Fibroblast of upper back skin (primary cell): ENCODE data around the gene ZNF30.
"Not testable (repeated sequence)": the region's sequence is repeated elsewhere in the genome, so short reads cannot be mapped to it uniquely, and the experiment has no call there.

Source experiments
- DNase-seq: peaks from one replicate; pipeline ENCODE4 v3.0.0-alpha.2; 2013

The ZNF30 gene

GRCh38 chr19:34926685-34927375 lies at the start of gene ZNF30:
TSS of gene ZNF30 (plus strand) at chr19:34926903. CDS start at chr19:34929948, 3,045 bp downstream.
- DNase-seq = peak; percentile 89

GRCh38 chr19:34879563-34879962 lies 47.1 kb upstream of the ZNF30 start:
- DNase-seq = no peak

DNA sequence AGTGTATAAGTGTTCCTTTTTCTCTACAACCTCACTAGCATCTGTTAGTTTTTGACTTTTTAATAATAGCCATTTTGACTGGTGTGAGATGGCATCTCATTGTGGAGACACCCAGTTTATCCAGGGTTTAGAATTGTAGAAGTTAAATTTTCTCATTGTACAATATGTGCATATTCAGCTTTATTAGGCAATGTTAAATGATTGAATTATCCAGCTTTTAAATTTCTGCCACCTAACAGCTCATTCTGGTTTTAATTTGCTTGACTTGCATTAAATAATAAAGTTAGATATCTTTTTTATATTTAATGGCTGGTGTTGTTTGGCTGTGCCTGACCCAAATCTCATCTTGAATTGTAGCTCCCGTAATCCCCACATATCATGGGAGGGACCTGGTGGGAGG lies 46.7 kb upstream of the ZNF30 start:
- DNase-seq = no peak

DNA sequence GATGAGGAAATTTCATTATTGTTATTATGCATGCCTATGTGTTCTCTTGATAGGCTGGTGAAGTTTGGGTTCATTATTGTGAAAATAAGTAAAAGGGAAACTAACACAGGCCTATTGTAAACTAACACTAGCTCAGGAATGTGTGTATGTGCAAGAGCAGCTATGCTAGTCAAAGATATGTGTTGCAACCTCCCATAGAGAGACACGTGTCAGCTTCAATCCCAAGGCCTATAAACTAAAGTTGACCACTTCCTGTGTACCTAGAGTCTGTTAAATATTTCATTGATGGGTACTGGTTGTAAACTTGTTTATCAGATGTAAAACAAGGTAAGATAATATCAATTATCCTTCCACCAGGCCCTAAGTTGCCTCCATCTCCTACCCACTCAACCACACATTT lies 44.7 kb upstream of the ZNF30 start:
- no peak for DNase-seq

DNA sequence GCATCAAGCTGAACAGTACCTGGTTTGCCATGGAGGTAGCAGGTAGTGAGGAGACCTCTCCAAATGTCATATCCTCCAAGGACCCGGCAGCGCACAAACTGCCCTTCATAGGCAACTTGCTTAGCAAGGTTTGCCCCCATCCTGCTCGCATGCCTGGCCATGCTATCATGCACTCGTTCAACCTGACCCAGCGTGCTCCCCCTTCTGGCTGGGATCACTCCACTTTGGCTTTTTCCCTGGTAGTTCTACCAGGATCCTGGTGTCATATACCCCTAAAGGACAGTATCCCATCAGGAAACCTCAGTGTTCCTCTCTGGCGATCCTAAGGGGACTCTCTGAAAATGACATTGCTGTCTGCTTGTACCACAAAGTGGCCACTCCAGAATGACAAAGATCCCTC lies 38.6 kb upstream of the ZNF30 start:
- no peak for DNase-seq

- DNase-seq = no peak
Observed at GRCh38 chr19:34900245-34900644, 26.5 kb upstream of the ZNF30 start.

DNA sequence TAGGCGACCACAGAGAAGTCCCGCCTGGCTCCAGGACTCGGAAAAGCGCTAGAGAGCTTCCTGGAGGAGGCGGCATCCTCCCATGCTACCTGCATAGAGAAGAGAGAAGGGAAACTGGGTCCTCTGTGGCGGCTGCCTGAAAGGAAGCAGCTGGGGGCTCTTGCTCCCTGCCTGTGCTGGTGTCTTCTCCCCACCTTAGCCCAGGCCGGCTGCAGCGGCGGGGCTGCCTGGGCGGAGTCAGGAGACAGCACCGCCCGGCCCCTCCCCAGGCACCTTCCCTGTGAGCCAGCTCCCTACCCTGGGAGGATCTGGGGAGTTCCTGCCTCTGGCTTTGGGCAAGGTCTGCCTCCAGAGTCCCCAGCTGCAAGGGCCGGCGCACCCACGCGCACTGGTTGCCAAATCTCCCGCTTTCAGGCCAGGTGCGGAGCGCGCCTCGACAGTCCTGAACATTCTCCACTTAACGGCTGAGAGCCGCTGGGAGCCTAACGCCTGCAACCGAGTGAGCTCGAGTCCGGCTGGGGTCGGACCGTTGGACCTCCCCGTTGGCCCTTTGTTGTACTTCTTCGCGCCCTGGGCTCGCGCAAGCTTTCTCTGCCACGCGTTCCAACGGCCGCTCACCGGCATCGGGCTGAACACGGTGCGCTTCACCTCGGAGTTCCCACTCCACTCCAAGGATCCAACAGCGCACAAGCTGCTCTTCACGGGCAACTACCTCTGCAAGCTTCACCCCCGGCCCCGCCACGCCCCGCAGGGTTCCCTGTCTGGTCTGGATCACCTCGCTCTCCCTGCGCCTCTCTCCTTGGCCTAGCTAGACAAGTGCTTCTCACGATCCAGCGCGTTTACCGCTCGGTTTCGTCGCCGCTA lies 21.8 kb upstream of the ZNF30 start:
- DNase-seq = no peak

DNA sequence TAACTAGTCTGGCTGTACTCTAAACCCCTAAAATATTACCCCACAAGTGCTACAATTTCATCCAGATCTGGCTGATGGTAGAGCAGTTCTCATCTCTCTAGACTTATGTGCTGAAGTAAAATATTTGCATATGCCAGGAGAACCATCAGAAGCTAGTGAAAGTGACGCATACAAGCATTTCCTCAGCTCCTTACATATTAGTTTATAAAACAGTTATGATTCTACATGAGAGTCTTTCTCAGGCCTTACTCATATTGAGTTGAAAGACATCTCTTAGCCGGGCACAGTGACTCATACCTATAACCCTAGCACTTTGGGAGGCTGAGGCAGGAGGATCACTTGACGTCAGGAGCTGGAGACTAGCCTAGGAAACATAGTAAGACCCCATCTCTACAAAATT lies 15.9 kb upstream of the ZNF30 start:
- no peak for DNase-seq

DNA sequence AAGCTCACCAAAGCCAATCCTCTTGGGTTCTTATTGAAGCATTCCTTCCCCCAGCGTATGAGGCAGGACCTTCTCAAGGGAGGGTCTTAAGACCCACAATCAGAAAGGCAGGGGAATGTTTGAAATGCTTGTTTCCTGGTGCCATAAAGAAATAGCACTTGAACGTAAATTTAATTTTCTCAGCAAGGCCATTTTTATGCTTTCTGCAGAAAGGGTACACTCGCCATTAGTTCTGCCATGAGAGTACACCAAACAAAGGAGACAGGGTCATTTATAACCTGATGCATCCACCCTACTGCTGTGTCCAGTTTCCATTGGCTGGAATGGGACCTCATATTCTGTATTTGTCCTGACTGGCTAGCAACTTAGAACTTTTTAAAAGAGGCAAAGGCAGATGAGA lies 9.6 kb upstream of the ZNF30 start:
- not testable (repeated sequence) for DNase-seq

GRCh38 chr19:34918190-34918589 lies 8.5 kb upstream of the ZNF30 start:
- no peak for DNase-seq

DNA sequence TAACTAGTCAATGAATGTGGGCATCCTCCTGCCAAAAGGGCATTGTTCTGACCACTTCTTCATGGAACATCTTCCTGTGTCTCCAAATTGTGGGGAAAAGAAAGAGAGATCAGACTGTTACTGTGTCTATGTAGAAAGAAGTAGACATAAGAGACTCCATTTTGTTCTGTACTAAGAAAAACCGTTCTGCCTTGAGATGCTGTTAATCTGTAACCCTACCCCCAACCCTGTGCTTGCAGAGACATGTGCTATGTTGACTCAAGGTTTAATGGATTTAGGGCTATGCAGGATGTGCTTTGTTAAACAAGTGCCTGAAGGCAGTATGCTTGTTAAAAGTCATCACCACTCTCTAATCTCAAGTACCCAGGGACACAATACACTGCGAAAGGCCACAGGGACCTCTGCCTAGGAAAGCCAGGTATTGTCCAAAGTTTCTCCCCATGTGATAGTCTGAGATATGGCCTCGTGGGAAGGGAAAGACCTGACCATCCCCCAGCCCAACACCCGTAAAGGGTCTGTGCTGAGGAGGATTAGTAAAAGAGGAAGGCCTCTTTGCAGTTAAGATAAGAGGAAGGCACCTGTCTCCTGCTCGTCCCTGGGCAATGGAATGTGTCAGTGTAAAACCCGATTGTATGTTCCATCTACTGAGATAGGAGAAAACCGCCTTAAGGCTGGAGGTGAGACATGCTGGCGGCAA lies 6.5 kb upstream of the ZNF30 start:
- not testable (repeated sequence) for DNase-seq

GRCh38 chr19:34925278-34925855 lies 1.3 kb upstream of the ZNF30 start:
- DNase-seq = no peak

DNA sequence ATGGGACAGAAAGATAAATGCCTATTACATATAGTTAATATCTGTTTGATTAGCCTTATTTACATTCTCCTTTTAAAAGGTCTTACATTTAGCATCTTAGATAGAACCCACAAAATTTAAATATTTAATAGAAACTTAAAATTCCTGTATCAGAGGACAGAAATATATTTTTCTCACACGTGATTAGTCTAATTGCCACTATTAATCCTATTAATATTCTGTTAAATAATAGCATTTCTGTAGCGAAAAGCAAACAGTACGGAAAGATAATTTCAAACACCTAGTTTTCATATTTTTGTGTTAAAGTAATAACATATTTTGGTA lies 380 bp upstream of the ZNF30 start:
- no peak for DNase-seq

GRCh38 chr19:34932494-34932893 lies 5.8 kb downstream of the ZNF30 start:
- no peak for DNase-seq

DNA sequence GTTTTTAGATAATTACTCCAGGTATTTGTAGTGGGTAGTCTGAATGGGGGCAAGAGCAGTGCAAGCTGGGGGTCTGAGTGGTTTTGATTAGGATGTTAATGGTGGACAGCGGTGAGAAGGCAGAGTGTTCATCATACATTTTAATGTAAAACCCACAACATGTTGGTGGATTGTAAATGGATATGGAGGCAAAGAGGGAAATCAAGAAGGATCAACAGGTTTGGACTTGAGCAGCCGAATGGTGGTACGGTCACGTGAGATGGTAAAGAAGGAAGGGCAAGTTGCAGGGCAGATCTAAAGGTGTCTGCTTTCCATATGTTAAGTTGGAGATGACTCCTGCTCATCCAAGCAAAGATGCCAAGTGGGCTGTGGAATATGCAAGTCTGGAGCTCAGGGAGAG lies 9.5 kb downstream of the ZNF30 start:
- DNase-seq = no peak

GRCh38 chr19:34938886-34939285 lies 12.2 kb downstream of the ZNF30 start:
- DNase-seq = no peak

DNA sequence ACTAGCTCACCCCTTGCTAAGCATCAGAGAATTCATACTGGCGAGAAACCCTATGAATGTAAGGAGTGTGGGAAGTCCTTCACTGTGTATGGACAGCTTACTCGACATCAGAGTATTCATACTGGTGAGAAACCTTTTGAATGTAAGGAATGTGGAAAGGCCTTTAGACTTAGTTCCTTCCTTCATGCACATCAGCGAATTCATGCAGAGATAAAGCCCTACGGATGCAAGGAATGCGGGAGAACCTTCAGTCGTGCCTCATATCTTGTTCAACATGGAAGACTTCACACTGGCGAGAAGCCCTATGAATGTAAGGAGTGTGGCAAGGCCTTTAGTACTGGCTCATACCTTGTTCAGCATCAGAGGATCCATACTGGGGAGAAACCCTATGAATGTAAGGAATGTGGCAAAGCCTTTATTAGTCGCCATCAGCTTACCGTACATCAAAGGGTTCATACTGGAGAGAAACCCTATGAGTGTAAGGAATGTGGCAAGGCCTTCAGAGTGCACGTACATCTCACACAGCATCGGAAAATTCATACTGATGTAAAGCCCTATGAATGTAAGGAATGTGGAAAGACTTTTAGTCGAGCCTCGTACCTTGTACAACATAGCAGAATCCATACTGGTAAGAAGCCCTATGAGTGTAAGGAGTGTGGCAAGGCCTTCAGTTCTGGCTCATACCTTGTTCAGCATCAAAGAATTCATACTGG lies 17.3 kb downstream of the ZNF30 start:
- DNase-seq = no peak

DNA sequence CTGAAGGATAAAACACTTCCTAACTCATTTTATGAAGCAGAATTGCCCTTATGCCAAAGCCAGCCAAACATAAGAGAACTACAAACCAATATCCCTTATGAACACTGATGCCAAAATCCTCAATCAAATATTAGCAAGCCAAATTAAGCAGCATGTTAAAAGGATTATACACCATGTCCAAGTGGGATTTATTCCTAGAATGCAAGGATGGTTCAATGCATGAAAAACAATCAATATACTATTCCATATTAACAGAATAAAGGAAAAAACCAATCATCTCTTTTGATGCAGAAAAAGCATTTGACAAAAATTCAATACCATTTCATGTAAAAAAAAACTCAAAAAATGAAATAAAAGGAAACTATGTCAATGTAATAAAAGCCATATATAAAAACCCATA lies 26.4 kb downstream of the ZNF30 start:
- no peak for DNase-seq

- no peak for DNase-seq
Observed at GRCh38 chr19:34957830-34958751, 31.4 kb downstream of the ZNF30 start.

GRCh38 chr19:34959021-34959420 lies 32.3 kb downstream of the ZNF30 start:
- DNase-seq = no peak

DNA sequence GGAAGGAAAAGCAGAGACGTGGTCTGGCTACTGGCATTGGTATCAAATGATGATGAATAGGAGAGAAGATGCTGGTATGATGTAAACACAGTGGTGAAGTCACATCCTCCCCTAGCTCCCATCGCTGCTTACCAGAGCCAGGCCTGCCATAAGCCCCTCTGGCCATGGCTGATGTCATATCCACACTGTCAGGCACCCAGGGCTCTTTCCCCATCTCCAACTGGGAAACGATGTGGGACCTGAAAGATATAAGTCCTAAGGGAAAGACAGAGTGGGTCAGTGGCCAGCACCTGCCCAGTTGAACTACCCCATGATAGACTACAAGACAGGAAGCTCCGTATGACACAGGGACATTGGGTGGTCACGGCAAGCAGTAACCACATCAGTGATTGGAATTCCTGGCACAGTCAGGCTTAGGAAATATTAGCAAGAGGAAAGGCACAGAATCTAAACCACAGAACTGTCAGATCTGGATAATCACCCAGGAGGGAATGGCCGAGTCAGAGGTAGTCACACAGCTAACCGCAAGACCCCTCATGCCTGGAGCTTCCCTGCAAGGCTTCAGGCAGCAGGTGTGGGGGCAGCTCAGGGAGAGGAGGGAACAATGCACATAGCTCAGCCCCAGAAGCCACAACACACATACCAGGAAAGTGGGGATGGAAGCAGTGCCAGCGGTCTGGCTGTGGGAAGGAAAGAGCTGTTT lies 33.6 kb downstream of the ZNF30 start:
- DNase-seq = peak; percentile 85
